ENCODE results near the gene WDR72. TPM values are rescaled to one million over a fixed set of nuclear protein-coding genes. Genes with fewer than 3 reads are reported as not detected.

The WDR72 gene
- total RNA-seq, 2 experiments from 2014 or later: not detected

DNA sequence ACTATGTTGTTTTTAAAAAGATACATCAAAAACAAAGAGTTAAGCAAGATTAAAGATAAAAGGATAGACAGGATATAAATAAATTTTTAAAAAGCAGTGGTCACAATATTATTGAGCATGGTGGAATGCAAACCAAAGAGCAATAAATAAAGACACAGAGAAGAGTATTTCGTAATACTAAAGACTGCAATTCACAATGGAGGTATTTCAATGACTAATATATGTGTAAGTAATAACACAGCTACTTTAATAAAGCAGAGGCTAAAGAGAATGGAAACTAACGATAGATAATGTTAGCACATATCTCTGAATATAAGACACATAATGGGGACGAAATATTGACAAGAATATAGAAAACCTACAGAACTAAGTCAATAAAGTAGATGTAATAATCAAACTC lies 219.6 kb downstream of the WDR72 start:
- Mint-ChIP-seq H3K4me1 (ENCODE audit: low read depth) (no peaks in the 10 kb centered on the region), H3K4me3 (no peak overlapping the region), H3K9me3 (ENCODE audit: insufficient read depth) (peaks cover 4% of the 10 kb centered on the region), H3K36me3 (ENCODE audit: low read depth) (no peaks in the 10 kb centered on the region), H3K27ac (no peak overlapping the region), H3K27me3 (ENCODE audit: low read depth) (no peaks in the 10 kb centered on the region)
- CTCF ChIA-PET: no interaction called here
- DNase-seq: no peak
- POLR2A ChIA-PET: no interaction called here
- no peak for ATAC-seq

GRCh38 chr15:53536479-53537120 lies 222.9 kb downstream of the WDR72 start:
- no peak overlapping the region for H3K27ac Mint-ChIP-seq
- H3K4me1 Mint-ChIP-seq (ENCODE audit: low read depth): no peaks in the 10 kb centered on the region
- H3K27me3 Mint-ChIP-seq (ENCODE audit: low read depth): no peaks in the 10 kb centered on the region
- no peak overlapping the region for H3K4me3 Mint-ChIP-seq
- ChIA-PET CTCF (interaction anchor here (1.7 kb wide), 1 partner anchor 11 kb away, joined by 4 read pairs; no protein-coding TSS in a partner anchor), POLR2A (no interaction called here)
- H3K36me3 Mint-ChIP-seq (ENCODE audit: low read depth): no peaks in the 10 kb centered on the region
- DNase-seq: no peak
- no peak for ATAC-seq
- peaks cover 4% of the 10 kb centered on the region for H3K9me3 Mint-ChIP-seq (ENCODE audit: insufficient read depth)

DNA sequence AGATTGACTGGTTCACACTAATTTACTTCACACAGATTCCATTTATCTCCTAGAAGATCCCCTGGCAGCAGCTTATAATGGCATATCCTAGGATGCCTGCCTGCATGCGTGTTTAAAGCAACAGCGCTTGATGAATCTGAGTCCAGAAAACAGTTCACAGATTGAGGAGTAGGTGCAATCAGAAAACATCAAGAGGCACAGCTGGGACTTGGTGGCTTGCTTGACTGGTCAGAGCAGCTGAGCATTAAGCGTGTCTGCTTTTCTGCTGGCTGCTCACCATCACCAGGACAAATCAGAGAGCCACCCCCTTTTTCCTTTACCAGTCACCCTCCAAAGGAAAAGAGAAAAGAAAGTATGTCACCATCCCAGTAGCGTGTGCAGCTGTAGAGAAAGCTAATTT lies 223.6 kb downstream of the WDR72 start:
- DNase-seq: no peak
- Mint-ChIP-seq H3K36me3 (ENCODE audit: low read depth) (no peaks in the 10 kb centered on the region), H3K4me3 (no peak overlapping the region), H3K4me1 (ENCODE audit: low read depth) (no peaks in the 10 kb centered on the region), H3K9me3 (ENCODE audit: insufficient read depth) (peaks cover 4% of the 10 kb centered on the region), H3K27ac (no peak overlapping the region), H3K27me3 (ENCODE audit: low read depth) (no peaks in the 10 kb centered on the region)
- ChIA-PET CTCF (interaction anchor here (1.7 kb wide), 1 partner anchor 10 kb away, joined by 4 read pairs; no protein-coding TSS in a partner anchor), POLR2A (no interaction called here)
- ATAC-seq: no peak

- H3K27ac Mint-ChIP-seq: no peak overlapping the region
- POLR2A ChIA-PET: no interaction called here
- CTCF ChIA-PET: no interaction called here
- no peaks in the 10 kb centered on the region for H3K9me3 Mint-ChIP-seq (ENCODE audit: insufficient read depth)
- H3K36me3 Mint-ChIP-seq (ENCODE audit: low read depth): no peaks in the 10 kb centered on the region
- H3K27me3 Mint-ChIP-seq (ENCODE audit: low read depth): no peaks in the 10 kb centered on the region
- DNase-seq: no peak
- H3K4me3 Mint-ChIP-seq: no peak overlapping the region
- ATAC-seq: no peak
- no peaks in the 10 kb centered on the region for H3K4me1 Mint-ChIP-seq (ENCODE audit: low read depth)
Observed at GRCh38 chr15:53534105-53534839, 225.2 kb downstream of the WDR72 start.

DNA sequence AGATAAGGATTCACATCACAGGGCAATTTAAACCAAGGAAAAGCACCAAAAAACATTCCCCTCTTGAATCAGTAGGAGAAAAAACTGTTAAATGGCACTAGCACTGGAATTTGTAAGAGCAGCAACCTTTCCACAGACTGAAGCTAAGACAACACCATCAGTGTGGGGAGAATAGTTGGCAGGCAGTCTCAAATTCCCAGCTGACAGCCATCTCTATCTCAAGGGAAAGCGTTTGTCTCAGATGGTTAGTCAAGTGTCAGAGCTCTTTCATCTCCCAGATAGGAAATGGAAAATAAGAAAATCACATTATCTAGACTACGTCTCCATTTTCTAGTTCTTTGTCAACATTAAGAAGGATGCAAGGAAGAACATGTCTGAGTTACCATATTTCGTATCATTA lies 228.7 kb downstream of the WDR72 start:
- CTCF ChIA-PET: no interaction called here

GRCh38 chr15:53527996-53528395 lies 231.5 kb downstream of the WDR72 start:
- no peak for DNase-seq
- POLR2A ChIA-PET: no interaction called here
- H3K27ac Mint-ChIP-seq: no peak overlapping the region
- no peaks in the 10 kb centered on the region for H3K9me3 Mint-ChIP-seq (ENCODE audit: insufficient read depth)
- CTCF ChIA-PET: no interaction called here
- H3K27me3 Mint-ChIP-seq (ENCODE audit: low read depth): no peaks in the 10 kb centered on the region
- H3K36me3 Mint-ChIP-seq (ENCODE audit: low read depth): no peaks in the 10 kb centered on the region
- no peaks in the 10 kb centered on the region for H3K4me1 Mint-ChIP-seq (ENCODE audit: low read depth)
- H3K4me3 Mint-ChIP-seq: no peak overlapping the region
- no peak for ATAC-seq

More for the DNA sequence above, 228.7 kb downstream of the WDR72 start:
- POLR2A ChIA-PET: no interaction called here
- Mint-ChIP-seq H3K9me3 (ENCODE audit: insufficient read depth) (no peaks in the 10 kb centered on the region), H3K36me3 (ENCODE audit: low read depth) (no peaks in the 10 kb centered on the region), H3K4me1 (ENCODE audit: low read depth) (no peaks in the 10 kb centered on the region), H3K4me3 (no peak overlapping the region), H3K27me3 (ENCODE audit: low read depth) (no peaks in the 10 kb centered on the region), H3K27ac (no peak overlapping the region)
- DNase-seq (no peak), ATAC-seq (no peak)

DNA sequence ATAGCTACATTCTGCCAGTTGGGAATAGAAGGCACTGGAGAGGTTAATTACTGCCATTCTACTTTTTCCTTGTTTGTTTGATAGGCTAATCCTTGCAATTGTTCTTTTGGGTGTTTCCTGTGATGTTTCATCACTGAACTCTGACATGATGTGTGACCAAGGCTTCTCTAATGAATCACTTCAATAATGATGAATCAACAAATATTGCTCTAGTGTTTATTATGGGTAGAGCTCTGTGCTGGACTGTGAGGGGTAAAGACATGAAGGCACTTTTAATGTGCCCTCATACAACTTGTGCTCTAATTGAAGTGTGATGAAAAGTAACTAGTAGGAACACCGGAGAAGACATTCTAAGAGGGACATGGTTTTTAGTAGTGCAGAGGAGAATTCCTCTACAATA lies 233.6 kb downstream of the WDR72 start:
- H3K9me3 Mint-ChIP-seq (ENCODE audit: insufficient read depth): no peaks in the 10 kb centered on the region
- POLR2A ChIA-PET: no interaction called here
- no peaks in the 10 kb centered on the region for H3K27me3 Mint-ChIP-seq (ENCODE audit: low read depth)
- DNase-seq (no peak), ATAC-seq (no peak)
- CTCF ChIA-PET: interaction anchor here (1.2 kb wide), 1 partner anchor 10 kb away, joined by 4 read pairs; no protein-coding TSS in a partner anchor
- no peaks in the 10 kb centered on the region for H3K4me1 Mint-ChIP-seq (ENCODE audit: low read depth)
- no peaks in the 10 kb centered on the region for H3K36me3 Mint-ChIP-seq (ENCODE audit: low read depth)
- no peak overlapping the region for H3K4me3 Mint-ChIP-seq
- H3K27ac Mint-ChIP-seq: no peak overlapping the region

DNA sequence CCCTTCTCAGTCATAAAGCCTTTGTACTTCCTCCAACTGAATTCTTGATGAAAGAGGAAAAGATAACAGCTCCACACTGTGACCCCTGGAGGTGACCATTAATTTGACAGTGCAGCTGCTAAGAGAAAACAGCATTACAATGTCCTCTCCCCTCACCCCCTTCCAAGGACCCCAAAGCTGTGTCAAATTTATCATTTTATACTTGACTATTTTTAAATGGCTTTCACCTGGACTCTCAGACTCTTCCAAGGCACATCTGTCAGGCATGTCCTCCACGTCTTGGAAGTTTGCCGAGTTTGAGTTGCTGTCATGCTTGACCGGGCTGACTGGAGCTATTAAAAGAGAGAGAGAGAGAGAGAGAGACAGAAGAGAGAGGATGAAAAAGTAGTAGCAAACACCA lies 236.5 kb downstream of the WDR72 start:
- POLR2A ChIA-PET: no interaction called here
- CTCF ChIA-PET: no interaction called here
- H3K4me3 Mint-ChIP-seq: no peak overlapping the region

DNA sequence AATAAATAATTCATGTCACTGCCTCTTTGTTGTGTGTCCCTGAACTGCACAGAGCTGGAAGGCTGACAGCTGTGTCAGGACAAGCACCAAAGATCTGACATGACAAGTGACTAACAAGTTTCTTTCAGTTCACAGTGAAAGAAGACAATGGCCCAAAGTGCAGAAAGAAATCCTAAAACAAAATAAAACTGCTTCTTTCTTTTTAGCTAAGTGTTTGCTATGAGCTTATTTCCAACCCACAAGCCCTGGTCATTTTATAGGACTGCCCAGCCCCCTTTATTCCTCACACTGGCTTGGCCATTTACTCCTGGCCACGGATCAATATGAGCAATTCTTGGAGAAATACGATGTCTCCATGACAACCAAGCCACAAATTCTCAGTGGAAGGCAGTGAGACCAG lies 238.5 kb downstream of the WDR72 start:
- H3K36me3 Mint-ChIP-seq (ENCODE audit: low read depth): no peaks in the 10 kb centered on the region
- POLR2A ChIA-PET: no interaction called here

More for the DNA sequence above, 236.5 kb downstream of the WDR72 start:
- Mint-ChIP-seq H3K27me3 (ENCODE audit: low read depth) (no peaks in the 10 kb centered on the region), H3K27ac (no peak overlapping the region), H3K36me3 (ENCODE audit: low read depth) (no peaks in the 10 kb centered on the region), H3K9me3 (ENCODE audit: insufficient read depth) (no peaks in the 10 kb centered on the region), H3K4me1 (ENCODE audit: low read depth) (no peaks in the 10 kb centered on the region)
- ATAC-seq: no peak
- DNase-seq: no peak

DNA sequence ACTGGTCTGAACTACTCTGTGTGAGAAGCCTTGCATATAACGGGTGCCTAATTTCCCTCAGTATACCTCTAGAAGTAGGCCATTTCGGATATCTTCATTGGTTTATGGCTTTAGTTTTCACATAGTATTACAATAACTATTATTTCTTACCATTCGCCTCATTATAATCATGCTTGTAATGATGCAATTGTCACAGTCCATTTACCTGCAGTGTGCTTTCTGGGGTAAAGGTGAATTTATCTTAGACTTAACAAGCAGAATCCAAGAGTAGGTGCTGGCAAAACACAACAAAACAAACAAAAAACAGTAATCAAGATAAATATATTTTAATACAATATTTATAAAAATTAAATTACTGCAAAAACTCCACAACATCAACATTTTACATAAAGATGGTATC lies 246.0 kb downstream of the WDR72 start:
- CTCF ChIA-PET: no interaction called here
- no peaks in the 10 kb centered on the region for H3K9me3 Mint-ChIP-seq (ENCODE audit: insufficient read depth)
- H3K27ac Mint-ChIP-seq: no peak overlapping the region
- H3K4me1 Mint-ChIP-seq (ENCODE audit: low read depth): no peaks in the 10 kb centered on the region
- no peak for DNase-seq
- H3K27me3 Mint-ChIP-seq (ENCODE audit: low read depth): no peaks in the 10 kb centered on the region
- H3K4me3 Mint-ChIP-seq: no peak overlapping the region
- no peaks in the 10 kb centered on the region for H3K36me3 Mint-ChIP-seq (ENCODE audit: low read depth)
- ATAC-seq: no peak
- POLR2A ChIA-PET: no interaction called here

More for the DNA sequence above, 238.5 kb downstream of the WDR72 start:
- no peak for DNase-seq
- no peak for ATAC-seq
- CTCF ChIA-PET: no interaction called here
- H3K27me3 Mint-ChIP-seq (ENCODE audit: low read depth): no peaks in the 10 kb centered on the region
- H3K9me3 Mint-ChIP-seq (ENCODE audit: insufficient read depth): no peaks in the 10 kb centered on the region
- no peak overlapping the region for H3K4me3 Mint-ChIP-seq
- H3K4me1 Mint-ChIP-seq (ENCODE audit: low read depth): no peaks in the 10 kb centered on the region
- no peak overlapping the region for H3K27ac Mint-ChIP-seq

- DNase-seq (no peak), ATAC-seq (no peak)
- H3K4me3 Mint-ChIP-seq: no peak overlapping the region
- H3K9me3 Mint-ChIP-seq (ENCODE audit: insufficient read depth): no peaks in the 10 kb centered on the region
- no peaks in the 10 kb centered on the region for H3K4me1 Mint-ChIP-seq (ENCODE audit: low read depth)
- H3K36me3 Mint-ChIP-seq (ENCODE audit: low read depth): no peaks in the 10 kb centered on the region
- POLR2A ChIA-PET: no interaction called here
- H3K27ac Mint-ChIP-seq: no peak overlapping the region
- H3K27me3 Mint-ChIP-seq (ENCODE audit: low read depth): no peaks in the 10 kb centered on the region
- CTCF ChIA-PET: interaction anchor here (1.5 kb wide), 1 partner anchor 732 kb away, joined by 4 read pairs; no protein-coding TSS in a partner anchor
Observed at GRCh38 chr15:53512029-53512428, 247.4 kb downstream of the WDR72 start.

DNA sequence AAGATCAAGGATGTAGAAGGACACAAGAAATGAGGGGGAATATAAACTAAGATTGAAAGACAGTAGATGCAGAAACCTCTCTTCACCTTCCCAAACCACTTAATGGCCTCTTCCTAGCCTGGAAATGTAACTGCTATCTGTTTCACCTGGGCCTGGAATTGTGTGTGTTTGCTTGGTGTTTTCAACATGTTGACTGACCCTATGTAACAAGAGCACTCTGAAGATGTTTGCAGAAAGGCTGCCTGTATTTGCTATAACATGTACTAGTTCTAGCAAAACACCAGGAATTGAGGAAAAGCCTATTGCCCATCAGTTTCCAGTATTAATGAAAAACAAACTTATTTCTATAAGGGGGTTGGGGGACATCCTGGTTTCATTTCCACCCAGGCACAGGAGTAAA lies 248.3 kb downstream of the WDR72 start:
- no peaks in the 10 kb centered on the region for H3K4me1 Mint-ChIP-seq (ENCODE audit: low read depth)
- no peaks in the 10 kb centered on the region for H3K9me3 Mint-ChIP-seq (ENCODE audit: insufficient read depth)
- no peaks in the 10 kb centered on the region for H3K27me3 Mint-ChIP-seq (ENCODE audit: low read depth)
- no peak for DNase-seq
- CTCF ChIA-PET: interaction anchor here (1.5 kb wide), 1 partner anchor 731 kb away, joined by 4 read pairs; no protein-coding TSS in a partner anchor
- H3K36me3 Mint-ChIP-seq (ENCODE audit: low read depth): no peaks in the 10 kb centered on the region
- no peak overlapping the region for H3K27ac Mint-ChIP-seq
- no peak overlapping the region for H3K4me3 Mint-ChIP-seq
- no peak for ATAC-seq
- POLR2A ChIA-PET: no interaction called here
